DMS 273 (cell line): ENCODE measurements around the gene CTIF.
"Not testable (repeated sequence)": the region's sequence is repeated elsewhere in the genome, so short reads cannot be mapped to it uniquely, and the experiment has no call there.

Experiments used
- DNase-seq: peaks from one replicate; lab custom pipeline; 2025; ENCODE audit not compliant: unreplicated experiment; lab: John Stamatoyannopoulos, UW

The CTIF gene

DNA sequence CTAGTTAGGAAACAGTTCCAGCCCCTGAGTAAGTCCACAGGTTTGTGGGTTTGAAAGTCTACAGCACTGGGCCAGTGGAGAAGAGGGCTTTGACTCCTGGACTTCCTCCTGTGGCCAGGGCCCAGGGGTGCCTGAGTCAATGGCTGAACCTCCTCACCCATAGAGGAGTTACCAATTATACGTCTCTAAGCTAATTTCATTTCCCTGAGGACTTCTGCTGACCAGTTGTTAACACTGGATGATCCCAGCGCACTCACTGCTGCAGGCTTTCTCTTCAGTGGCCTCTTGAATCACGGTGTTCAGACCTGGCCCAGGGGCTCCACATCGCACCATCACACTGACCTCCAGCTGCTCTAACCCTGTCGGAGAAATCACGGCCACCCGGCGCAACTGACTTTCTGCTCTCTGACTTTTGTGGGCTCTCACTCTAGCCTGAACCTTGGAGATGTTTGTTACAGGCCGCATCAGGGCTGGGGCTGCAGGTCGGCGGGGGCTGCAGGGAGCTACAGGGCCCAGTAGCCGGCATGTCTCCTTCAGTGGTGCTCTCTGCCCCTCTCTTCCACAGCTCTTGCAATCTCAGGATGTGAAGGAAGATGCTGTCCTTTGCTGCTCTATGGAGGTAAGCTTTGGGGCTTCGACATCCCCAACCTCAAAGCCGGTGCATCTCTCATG lies 318.3 kb downstream of the CTIF start:
- DNase-seq, result no peak

- DNase-seq, result no peak
These were observed 319.8 kb downstream of the CTIF start for GRCh38 chr18:48858676-48859075.

DNA sequence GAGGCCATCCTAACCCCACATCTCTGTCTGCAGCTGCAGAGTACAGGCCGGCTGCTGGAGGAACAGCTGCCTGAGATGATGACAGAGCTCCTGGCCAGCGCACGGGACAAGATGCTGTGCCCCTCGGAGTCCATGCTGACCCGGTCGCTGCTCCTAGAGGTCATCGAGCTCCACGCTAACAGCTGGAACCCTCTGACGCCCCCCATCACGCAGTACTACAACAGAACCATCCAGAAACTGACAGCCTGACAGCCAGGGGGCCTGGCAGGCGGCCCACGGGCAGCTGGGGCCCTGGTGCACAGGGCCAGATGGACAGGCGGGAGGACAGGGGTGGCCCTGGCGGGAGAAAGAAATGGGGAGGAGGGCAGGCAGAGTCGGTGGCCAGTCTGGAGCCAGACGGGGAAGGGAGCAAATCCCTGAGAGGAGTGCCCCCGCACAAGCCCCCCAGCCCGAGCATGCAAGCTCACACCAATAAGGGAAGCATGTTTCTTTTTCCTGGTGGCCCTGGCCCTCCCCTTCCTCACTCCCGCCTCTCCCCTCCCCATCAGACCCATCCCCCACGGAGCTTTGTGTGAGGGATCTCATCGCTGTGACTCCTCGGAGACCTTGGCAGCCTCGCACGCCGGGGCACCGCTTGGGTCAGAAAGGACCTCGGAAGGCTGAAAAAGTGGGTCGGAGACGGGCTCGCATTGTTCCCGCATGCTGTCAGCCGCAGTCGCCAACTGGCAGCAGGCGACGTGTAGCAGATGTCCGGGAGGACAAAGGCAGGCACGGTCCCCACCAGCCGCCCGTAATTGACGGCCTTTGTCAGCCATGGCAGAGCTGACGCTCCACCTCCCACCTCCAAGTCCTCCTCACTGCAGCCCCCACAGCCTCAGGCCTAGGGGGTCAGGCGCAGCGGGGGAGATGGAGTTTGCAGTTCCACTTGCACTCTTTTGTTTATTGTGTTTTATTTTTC lies 320.8 kb downstream of the CTIF start:
- peak; percentile 61 for DNase-seq

DNA sequence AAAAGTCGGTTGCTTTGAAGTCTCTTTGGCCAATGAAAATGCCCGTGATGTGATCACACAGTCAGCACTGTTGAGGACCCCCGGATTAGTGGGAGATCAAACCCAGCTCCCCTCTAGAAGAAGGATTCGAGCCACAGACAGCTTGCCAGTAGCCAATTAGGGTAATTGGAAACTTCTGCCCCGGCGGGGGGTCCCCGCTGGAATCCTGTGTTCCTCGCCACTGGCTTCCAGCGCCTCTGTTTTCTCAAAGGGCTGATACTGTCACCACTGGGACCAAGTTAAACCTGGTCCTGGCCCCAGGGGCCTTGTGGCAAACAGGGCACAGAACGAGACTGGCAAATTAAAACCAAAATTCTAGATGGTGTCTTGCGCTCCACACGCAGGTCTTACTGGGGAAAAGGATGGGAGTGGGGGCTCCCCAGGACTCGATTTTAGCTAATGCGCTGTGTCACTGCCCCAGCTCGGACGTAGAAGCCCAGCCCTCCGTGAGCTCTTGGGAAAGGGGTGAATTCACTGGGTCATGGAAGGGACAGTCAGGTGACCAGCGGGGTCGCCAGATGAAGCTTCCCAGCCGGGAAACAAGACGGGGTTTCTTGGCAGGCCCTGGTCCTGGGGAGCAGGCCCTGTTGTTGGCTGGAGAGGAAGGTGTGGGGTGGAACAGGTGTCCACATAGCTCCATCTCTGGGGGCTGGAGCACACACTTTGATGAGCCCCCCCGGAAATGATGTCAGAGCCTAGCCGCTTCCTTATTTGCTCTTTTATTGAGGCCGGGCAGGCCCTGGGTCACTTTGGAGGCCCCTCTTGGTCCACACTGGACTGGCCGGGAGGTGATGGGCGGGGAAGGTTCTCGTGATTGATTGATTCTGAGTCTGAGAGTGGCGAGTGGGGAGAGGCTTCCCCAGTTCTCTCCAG lies 321.7 kb downstream of the CTIF start:
- DNase-seq, result peak; percentile 46

DNA sequence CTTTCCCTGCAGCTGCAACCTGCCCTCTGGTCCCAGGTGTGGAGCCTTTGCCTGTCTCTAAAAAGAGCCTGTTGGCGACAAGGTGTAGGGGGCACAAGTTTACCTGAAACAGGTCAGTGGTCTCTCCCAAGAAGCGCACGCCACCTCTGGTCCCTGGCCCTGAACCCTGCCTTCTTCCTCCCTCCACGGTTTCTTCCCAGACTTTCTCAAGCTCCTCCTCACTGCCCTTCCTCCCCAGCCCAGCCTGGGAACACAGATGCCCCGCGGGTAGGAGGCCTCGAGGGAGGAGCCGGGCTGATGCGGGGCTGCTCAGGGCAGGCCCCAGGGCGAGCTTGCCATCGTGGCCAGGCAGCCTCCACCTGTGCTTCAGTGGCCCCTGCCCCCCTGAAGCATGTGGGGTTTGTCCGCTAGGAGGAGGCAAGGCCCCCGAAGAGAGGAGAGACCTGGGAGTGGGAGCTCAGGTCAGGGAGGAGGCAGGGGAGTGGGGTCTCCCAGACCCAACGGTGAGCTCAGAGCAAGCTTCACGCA lies 322.4 kb downstream of the CTIF start:
- peak; percentile 19 for DNase-seq

GRCh38 chr18:48862132-48862531 lies 323.3 kb downstream of the CTIF start:
- no peak for DNase-seq

DNA sequence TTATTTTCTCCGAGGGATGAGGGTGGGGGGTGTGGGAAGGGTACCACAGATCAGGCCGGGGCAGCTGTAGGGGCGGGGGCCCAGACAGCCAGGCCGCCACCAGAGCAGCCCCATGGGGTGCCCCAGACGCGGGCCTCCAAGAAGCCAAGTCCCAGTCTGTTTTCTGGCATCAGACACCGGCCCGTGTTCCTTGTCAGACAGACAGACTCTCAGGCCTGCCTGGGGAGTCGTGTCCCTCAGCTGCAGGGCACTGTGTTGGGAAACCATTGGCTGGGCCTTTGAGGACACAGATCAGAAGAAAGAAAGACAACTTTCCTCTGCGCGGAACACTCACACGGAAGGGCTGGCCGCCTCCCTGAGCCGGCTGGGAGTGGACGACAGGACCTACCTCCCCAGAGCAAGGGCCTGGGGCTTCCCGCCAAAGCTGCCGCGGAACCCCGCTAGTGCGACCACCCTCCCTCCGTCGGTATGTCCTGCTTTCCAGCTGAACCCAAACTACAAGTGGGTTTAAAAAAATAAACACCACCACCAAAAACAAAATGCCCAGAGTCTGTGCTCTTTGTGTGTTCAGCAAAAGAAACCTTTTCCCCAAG lies 323.9 kb downstream of the CTIF start:
- no peak for DNase-seq

- no peak for DNase-seq
These were observed 324.7 kb downstream of the CTIF start for GRCh38 chr18:48863432-48864065.

- DNase-seq, result no peak
These were observed 326.0 kb downstream of the CTIF start for GRCh38 chr18:48864876-48865275.

DNA sequence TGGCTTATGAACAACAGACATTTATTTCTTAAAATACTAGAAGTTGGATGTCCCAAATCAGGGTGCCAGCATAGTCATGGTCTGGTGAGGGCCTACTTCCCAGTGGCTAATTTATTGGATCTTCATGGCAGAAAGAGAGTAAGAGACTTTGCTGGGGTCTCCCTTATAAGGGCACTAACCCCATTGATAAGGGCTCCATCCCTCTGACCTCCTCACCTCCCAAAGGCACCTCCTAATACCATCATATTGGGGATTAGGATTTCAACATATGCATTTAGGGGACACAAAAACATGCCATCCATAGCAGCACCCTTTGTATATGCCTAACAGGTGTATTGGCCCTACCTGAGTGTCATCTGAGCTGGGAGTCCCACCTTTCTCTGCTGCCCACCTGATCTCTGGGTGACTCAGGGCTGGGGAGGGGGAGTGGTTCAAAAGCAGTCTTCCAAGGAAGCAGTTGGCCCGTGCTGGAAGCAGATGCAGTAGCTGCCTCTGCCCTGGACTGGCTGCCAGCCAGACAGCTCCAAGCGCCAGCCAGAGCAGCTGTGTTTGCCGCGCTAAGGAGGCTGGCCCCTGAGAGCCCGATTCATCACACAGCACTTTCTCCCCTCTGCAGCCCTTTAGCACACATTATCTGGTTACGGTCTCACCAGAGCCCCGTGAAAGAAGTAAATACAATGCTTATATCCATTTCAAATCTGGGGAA lies 327.4 kb downstream of the CTIF start:
- peak; percentile 96 for DNase-seq

DNA sequence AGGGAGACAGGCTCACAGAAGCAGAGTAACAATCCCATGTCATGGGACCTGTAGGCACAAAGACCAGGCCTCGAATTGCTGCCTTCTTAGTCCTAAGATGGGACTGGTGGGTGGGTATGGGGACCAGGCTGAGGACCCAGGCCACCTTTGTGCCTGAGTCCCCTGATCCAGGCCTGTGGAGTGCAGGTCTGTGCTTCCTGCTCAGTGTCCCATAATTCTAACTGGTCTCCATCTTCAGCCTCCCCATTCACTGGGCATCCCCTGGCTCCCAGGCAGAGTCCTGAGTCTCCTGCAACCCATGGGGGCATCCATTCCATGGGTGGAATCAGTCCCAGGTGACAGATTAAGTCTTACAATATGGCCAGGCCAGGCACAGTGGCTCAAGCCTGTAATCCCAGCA lies 328.0 kb downstream of the CTIF start:
- DNase-seq, result no peak

DNA sequence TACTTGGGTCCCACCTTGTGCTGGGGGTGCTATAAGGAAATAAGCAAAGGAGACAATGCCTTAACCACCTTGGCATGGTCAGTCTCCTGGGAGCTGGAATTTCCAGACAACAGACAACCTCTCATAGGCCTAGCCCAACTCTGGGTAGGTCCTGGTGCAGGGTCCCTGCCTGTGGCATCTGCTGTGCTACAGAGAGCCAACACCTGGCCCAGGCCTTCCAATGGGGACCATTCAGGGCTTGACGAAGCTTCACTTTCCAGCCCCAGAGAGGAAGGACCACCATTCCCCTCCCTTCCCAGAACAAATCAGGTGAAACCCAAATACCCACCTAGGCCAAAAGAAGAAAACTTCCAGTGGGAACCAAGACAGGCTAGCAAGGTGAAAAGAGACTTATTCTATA lies 329.1 kb downstream of the CTIF start:
- no peak for DNase-seq

GRCh38 chr18:48868468-48869466 lies 329.9 kb downstream of the CTIF start:
- DNase-seq, result no peak

GRCh38 chr18:48869591-48869990 lies 330.8 kb downstream of the CTIF start:
- DNase-seq, result no peak

DNA sequence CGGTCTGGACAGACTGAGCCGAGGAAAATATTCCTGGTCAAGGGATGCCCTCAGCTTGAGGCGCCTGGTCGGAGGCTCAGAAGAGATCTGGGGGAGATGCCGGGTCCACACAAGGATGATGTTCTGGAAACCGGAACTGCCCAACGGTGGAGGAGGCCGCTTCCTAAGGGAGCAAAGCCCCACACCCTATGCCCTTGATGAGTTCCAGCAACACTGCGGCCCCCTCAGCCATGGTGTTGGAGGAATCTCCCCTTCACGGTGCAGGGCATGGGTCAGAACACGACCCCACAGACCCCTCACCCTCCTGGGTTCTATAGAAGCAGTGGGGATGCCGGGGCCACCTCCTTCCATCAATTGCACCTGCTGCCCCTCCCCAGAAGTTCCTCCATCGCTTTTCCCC lies 332.1 kb downstream of the CTIF start:
- not testable (repeated sequence) for DNase-seq

- no peak for DNase-seq
These were observed 332.7 kb downstream of the CTIF start for GRCh38 chr18:48871391-48872166.
